GM12864 (cell line): ENCODE measurements around the gene SEPTIN6.

Source experiments
- DNase-seq: peaks from one replicate; pipeline ENCODE4 v3.0.0-alpha.2; 2011; ENCODE audit warnings: low read depth
- H3K4me3 ChIP-seq: 2 replicates; pipeline ENCODE4 v1.5.1; 2011; ENCODE audit warnings: mild to moderate bottlenecking, low read depth, low read length, control low read depth
- CTCF ChIP-seq: IDR thresholded peaks from 2 replicates; pipeline ENCODE4 v1.5.1; 2011; ENCODE audit warnings: low read depth, mild to moderate bottlenecking, moderate library complexity, low read length, control low read depth, inconsistent platforms; ENCODE audit errors: missing control alignments

SEPTIN6 gene

GRCh38 chrX:119728487-119728886, 35.5 kb upstream of the SEPTIN6 start:
- H3K4me3 ChIP-seq: no peak overlapping the region
- peak; percentile 51 for TF ChIP-seq CTCF
- DNase-seq: no peak

GRCh38 chrX:119726900-119727555, 34.1 kb upstream of the SEPTIN6 start:
- no peak for DNase-seq
- TF ChIP-seq CTCF: no peak
- H3K4me3 ChIP-seq: no peak overlapping the region

GRCh38 chrX:119721926-119722325, 29.0 kb upstream of the SEPTIN6 start:
- no peak for DNase-seq
- no peak overlapping the region for H3K4me3 ChIP-seq
- no peak for TF ChIP-seq CTCF

- no peak for DNase-seq
- no peak for TF ChIP-seq CTCF
- no peak overlapping the region for H3K4me3 ChIP-seq
Measured at GRCh38 chrX:119721487-119721886, 28.5 kb upstream of the SEPTIN6 start.

- no peak for DNase-seq
- H3K4me3 ChIP-seq: no peak overlapping the region
- TF ChIP-seq CTCF: no peak
Measured at GRCh38 chrX:119709630-119710029, 16.7 kb upstream of the SEPTIN6 start.

- H3K4me3 ChIP-seq: no peak overlapping the region
- no peak for TF ChIP-seq CTCF
- DNase-seq: no peak
Measured at GRCh38 chrX:119708936-119709335, 16.0 kb upstream of the SEPTIN6 start.

GRCh38 chrX:119706616-119707015, 13.6 kb upstream of the SEPTIN6 start:
- TF ChIP-seq CTCF: no peak
- no peak overlapping the region for H3K4me3 ChIP-seq
- no peak for DNase-seq
